DND-41 (cell line): ENCODE measurements around the gene PHF2.

Source experiments
- ATAC-seq: fragments of 200-7000 bp; cut with Tn5 transposase; 3 replicates; pipeline ENCODE4 v1.9.1; 2021; ENCODE audit warnings: low read depth; ENCODE audit not compliant: insufficient read depth
- DNase-seq: peaks from one replicate; pipeline ENCODE4 v3.0.0-alpha.2; 2020
- H2AFZ ChIP-seq: 2 replicates; pipeline ENCODE4 v1.6.0; 2012; ENCODE audit warnings: low read depth, low read length
- H3K27ac ChIP-seq: 2 replicates; pipeline ENCODE4 v1.5.1; 2012; ENCODE audit warnings: low read length, inconsistent platforms
- H3K27me3 ChIP-seq: fragments of 200-600 bp; sonication (generic); 2 replicates; pipeline ENCODE4 v1.6.0; 2012; ENCODE audit warnings: low read length, mild to moderate bottlenecking, inconsistent platforms; ENCODE audit not compliant: insufficient read depth, poor library complexity
- H3K36me3 ChIP-seq: 2 replicates; pipeline ENCODE4 v1.5.1; 2012; ENCODE audit warnings: low read length, inconsistent platforms; ENCODE audit not compliant: insufficient read depth
- H3K4me1 ChIP-seq: 2 replicates; pipeline ENCODE4 v1.5.1; 2012; ENCODE audit warnings: mild to moderate bottlenecking, low read length; ENCODE audit not compliant: insufficient read depth
- H3K4me2 ChIP-seq: 2 replicates; pipeline ENCODE4 v1.6.0; 2012; ENCODE audit warnings: mild to moderate bottlenecking, moderate library complexity, low read length, inconsistent platforms; ENCODE audit not compliant: insufficient read depth
- H3K4me3 ChIP-seq, 2 experiments: fragments of 200-600 bp in 1 of 2; shearing (Covaris generic) in 1 of 2; 2 replicates each; pipeline ENCODE4 v1.5.1; 2012 to 2016; ENCODE audit warnings: inconsistent platforms in 2 of 2, low read length in 2 of 2, mild to moderate bottlenecking in 2 of 2, low read depth in 1 of 2, moderate library complexity in 1 of 2
- H3K79me2 ChIP-seq: 2 replicates; pipeline ENCODE4 v1.6.0; 2012; ENCODE audit warnings: low read length, inconsistent platforms; ENCODE audit not compliant: insufficient read depth
- H3K9ac ChIP-seq: 2 replicates; pipeline ENCODE4 v1.6.0; 2012; ENCODE audit warnings: low read depth, mild to moderate bottlenecking, inconsistent platforms, low read length, moderate library complexity
- H3K9me3 ChIP-seq: 2 replicates; pipeline ENCODE4 v1.5.1; 2012; ENCODE audit warnings: low read length, moderate library complexity, mild to moderate bottlenecking, inconsistent platforms; ENCODE audit not compliant: insufficient read depth, severe bottlenecking
- H4K20me1 ChIP-seq: 2 replicates; pipeline ENCODE4 v1.6.0; 2012; ENCODE audit warnings: low read length; ENCODE audit not compliant: insufficient read depth
- CTCF ChIP-seq: IDR thresholded peaks from 2 replicates; pipeline ENCODE4 v1.5.1; 2012; ENCODE audit warnings: borderline replicate concordance, low read length, moderate library complexity, mild to moderate bottlenecking; ENCODE audit not compliant: poor library complexity, severe bottlenecking; ENCODE audit errors: extremely low read depth
- EZH2 ChIP-seq: IDR thresholded peaks from 3 replicates; pipeline ENCODE4 v1.6.1; 2012; ENCODE audit warnings: borderline replicate concordance, low read depth, mild to moderate bottlenecking, moderate library complexity, low read length, inconsistent platforms; ENCODE audit not compliant: severe bottlenecking

The PHF2 gene

GRCh38 chr9:93562157-93562556, 14.2 kb upstream of the PHF2 start:
- Histone ChIP-seq H3K36me3 (peaks cover 73% of the 10 kb centered on the region), H3K27ac (no peak overlapping the region), H3K4me2 (no peak overlapping the region), H3K4me1 (peaks cover 10% of the 10 kb centered on the region), H3K79me2 (peaks cover 5% of the 10 kb centered on the region), H2AFZ (no peak overlapping the region), H3K9ac (no peak overlapping the region), H4K20me1 (no peaks in the 10 kb centered on the region), H3K4me3 (no peak overlapping the region), H3K9me3 (no peaks in the 10 kb centered on the region), H3K27me3 (no peaks in the 10 kb centered on the region)
- no peak for TF ChIP-seq EZH2
- no peak for TF ChIP-seq CTCF
- DNase-seq (no peak), ATAC-seq (no peak)

GRCh38 chr9:93565089-93565488, 11.3 kb upstream of the PHF2 start:
- peaks cover 47% of the 10 kb centered on the region for H3K36me3 ChIP-seq
- H4K20me1 ChIP-seq: no peaks in the 10 kb centered on the region
- no peak overlapping the region for H3K4me3 ChIP-seq
- TF ChIP-seq EZH2 (no peak), CTCF (no peak)
- H3K27me3 ChIP-seq: no peaks in the 10 kb centered on the region
- no peak for DNase-seq
- no peak overlapping the region for H3K27ac ChIP-seq
- H3K9me3 ChIP-seq: no peaks in the 10 kb centered on the region
- no peak overlapping the region for H3K4me2 ChIP-seq
- no peak overlapping the region for H2AFZ ChIP-seq
- H3K4me1 ChIP-seq: peaks cover 17% of the 10 kb centered on the region
- no peak overlapping the region for H3K9ac ChIP-seq
- H3K79me2 ChIP-seq: peaks cover 11% of the 10 kb centered on the region
- no peak for ATAC-seq

- Histone ChIP-seq H3K36me3 (peaks cover 34% of the 10 kb centered on the region), H3K4me3 (peak overlapping the region; percentile 35 to 64; a peak in 3 of 4 replicates), H3K27me3 (no peaks in the 10 kb centered on the region), H3K9ac (peak overlapping the region; percentile 92), H2AFZ (peak overlapping the region; percentile 85), H3K79me2 (peaks cover 11% of the 10 kb centered on the region), H4K20me1 (no peaks in the 10 kb centered on the region), H3K4me1 (peaks cover 17% of the 10 kb centered on the region), H3K27ac (peak overlapping the region; percentile 98), H3K4me2 (peak overlapping the region; percentile 82), H3K9me3 (peaks cover 4% of the 10 kb centered on the region)
- DNase-seq (peak; percentile 97), ATAC-seq (peak; percentile 93)
- TF ChIP-seq EZH2 (no peak), CTCF (peak; percentile 91)
These were observed 9.7 kb upstream of the PHF2 start for GRCh38 chr9:93566408-93567270.
